PC-9 (cell line): ENCODE data around the gene DYNC2LI1. TPM values are rescaled to one million over a fixed set of nuclear protein-coding genes. Genes with fewer than 3 reads are reported as not detected.

Experiments
- BruUV-seq: library from RNA; stranded (reverse); fragments of 400-500 nt; replicated peaks from 2 replicates; lab custom pipeline; 2021; lab: Mats Ljungman, UMichigan
- CTCF ChIA-PET: fragments of 300-600 bp; sonication (Branson Sonifier 250); formaldehyde crosslinking; loops from one replicate; lab custom pipeline; 2022; ENCODE audit warnings: antibody characterized with exemption; lab: Charles Lee
- POLR2A ChIA-PET: fragments of 300-600 bp; sonication (Branson Sonifier 250); formaldehyde crosslinking; loops from one replicate; lab custom pipeline; 2022; ENCODE audit warnings: antibody characterized with exemption; ENCODE audit not compliant: unreplicated experiment; lab: Charles Lee
- DNase-seq, 2 experiments: peaks; one replicate each; pipeline versions ENCODE4 v3.0.0 to v3.0.0-alpha.2; 2015 to 2022; ENCODE audit warnings: mixed read lengths in 1 of 2
- H2AFZ ChIP-seq: fragments of 200-600 bp; sonication (generic); 2 replicates; pipeline ENCODE4 v1.8.1; 2017; ENCODE audit warnings: antibody characterized with exemption
- H3F3A ChIP-seq: fragments of 200-600 bp; sonication (generic); 2 replicates; pipeline ENCODE4 v1.8.1; 2017; ENCODE audit warnings: antibody characterized with exemption, mild to moderate bottlenecking, low read depth; ENCODE audit not compliant: insufficient read depth
- H3K27ac ChIP-seq: fragments of 200-600 bp; sonication (generic); 2 replicates; pipeline ENCODE4 v1.6.1; 2016; ENCODE audit warnings: mixed run types
- H3K27me3 ChIP-seq: fragments of 200-600 bp; sonication (generic); 2 replicates; pipeline ENCODE4 v1.6.1; 2016; ENCODE audit warnings: low read depth, mixed run types; ENCODE audit not compliant: insufficient read depth
- H3K36me3 ChIP-seq: fragments of 200-600 bp; sonication (generic); 2 replicates; pipeline ENCODE4 v1.6.1; 2016; ENCODE audit warnings: low read depth, mixed run types
- H3K4me1 ChIP-seq: fragments of 200-600 bp; sonication (generic); replicated peaks from 2 replicates; pipeline ENCODE4 v1.6.1; 2016; ENCODE audit warnings: mixed run types; ENCODE audit not compliant: insufficient read depth
- H3K4me2 ChIP-seq: fragments of 200-600 bp; sonication (generic); 2 replicates; pipeline ENCODE4 v1.6.1; 2017; ENCODE audit warnings: mixed run types
- H3K4me3 ChIP-seq: fragments of 200-600 bp; sonication (generic); 2 replicates; pipeline ENCODE4 v1.6.1; 2016; ENCODE audit warnings: mixed run types
- H3K79me2 ChIP-seq: fragments of 200-600 bp; sonication (generic); 2 replicates; pipeline ENCODE4 v1.6.1; 2017; ENCODE audit warnings: low read depth, mixed run types
- H3K9me2 ChIP-seq: fragments of 200-600 bp; sonication (generic); 2 replicates; pipeline ENCODE4 v1.8.1; 2017; ENCODE audit warnings: mild to moderate bottlenecking; ENCODE audit not compliant: insufficient read depth
- H3K9me3 ChIP-seq: fragments of 200-600 bp; sonication (generic); 2 replicates; pipeline ENCODE4 v1.8.1; 2016; ENCODE audit warnings: low read depth; ENCODE audit not compliant: insufficient read depth
- H4K20me1 ChIP-seq: fragments of 200-600 bp; sonication (generic); 2 replicates; pipeline ENCODE4 v1.8.1; 2017; ENCODE audit not compliant: insufficient read depth
- CTCF ChIP-seq: fragments of 200-600 bp; sonication (generic); conservative IDR thresholded peaks from 2 replicates; pipeline ENCODE4 v1.6.1; 2017; ENCODE audit warnings: mixed run types, antibody characterized with exemption, mild to moderate bottlenecking, moderate library complexity
- EZH2 ChIP-seq: fragments of 200-600 bp; sonication (generic); IDR thresholded peaks from 2 replicates; pipeline ENCODE4 v1.8.0; 2017; ENCODE audit warnings: antibody characterized with exemption, low read depth
- intact Hi-C: fragments of 100-400 bp; cut with micrococcal nuclease; formaldehyde crosslinking; loops from one replicate; pipeline ENCODE4 v1.10.0; 2022; ENCODE audit not compliant: unreplicated experiment
- total RNA-seq: library from RNA; stranded (reverse); gene quantifications from 2 replicates; pipeline ENCODE4 v1.2.3, GENCODE V29; 2021

Gene DYNC2LI1
- total RNA-seq, 1 experiment from 2014 or later, result 27.1 TPM

- Histone ChIP-seq H3K36me3 (no peaks in the 10 kb centered on the region), H3K4me1 (peaks cover 10% of the 10 kb centered on the region), H3K4me3 (no peak overlapping the region), H3K79me2 (no peaks in the 10 kb centered on the region), H3K27ac (no peak overlapping the region), H3F3A (peaks cover 12% of the 10 kb centered on the region), H4K20me1 (no peaks in the 10 kb centered on the region), H3K9me2 (no peaks in the 10 kb centered on the region), H3K4me2 (no peak overlapping the region), H3K9me3 (no peaks in the 10 kb centered on the region), H2AFZ (no peak overlapping the region), H3K27me3 (no peaks in the 10 kb centered on the region)
- no TSS peak for BruUV-seq
- no peak for DNase-seq
- intact Hi-C loops, result no loop called here
- POLR2A ChIA-PET, result no interaction called here
- TF ChIP-seq CTCF (no peak), EZH2 (no peak)
- CTCF ChIA-PET, result no interaction called here
Observed at GRCh38 chr2:43754180-43754579, 19.7 kb upstream of the DYNC2LI1 start.

- Histone ChIP-seq H3K9me3 (no peaks in the 10 kb centered on the region), H3K79me2 (no peaks in the 10 kb centered on the region), H3K4me3 (no peak overlapping the region), H3K27me3 (no peaks in the 10 kb centered on the region), H3F3A (peaks cover 22% of the 10 kb centered on the region), H3K4me2 (peak overlapping the region; percentile 20), H3K27ac (peak overlapping the region; percentile 25), H3K36me3 (no peaks in the 10 kb centered on the region), H3K4me1 (peaks cover 23% of the 10 kb centered on the region), H4K20me1 (no peaks in the 10 kb centered on the region), H3K9me2 (no peaks in the 10 kb centered on the region), H2AFZ (no peak overlapping the region)
- no peak for DNase-seq
- BruUV-seq, result no TSS peak
- intact Hi-C loops, result no loop called here
- no peak for TF ChIP-seq EZH2
- TF ChIP-seq CTCF, result no peak
- ChIA-PET POLR2A (interaction anchor here (0.7 kb wide), 1 partner anchor 82 kb away, joined by 4 read pairs; the partner anchor contains the start of gene C1GALT1C1L), CTCF (no interaction called here)
Observed at GRCh38 chr2:43758739-43759138, 15.1 kb upstream of the DYNC2LI1 start.

GRCh38 chr2:43759195-43759594 lies 14.6 kb upstream of the DYNC2LI1 start:
- no TSS peak for BruUV-seq
- CTCF ChIA-PET, result no interaction called here

More at GRCh38 chr2:43759195-43759594, 14.6 kb upstream of the DYNC2LI1 start:
- no peaks in the 10 kb centered on the region for H3K79me2 ChIP-seq
- no peaks in the 10 kb centered on the region for H4K20me1 ChIP-seq
- intact Hi-C loops, result no loop called here
- TF ChIP-seq EZH2 (no peak), CTCF (no peak)
- H3F3A ChIP-seq, result peaks cover 22% of the 10 kb centered on the region
- H3K27ac ChIP-seq, result peak overlapping the region; percentile 25
- POLR2A ChIA-PET, result interaction anchor here (0.6 to 0.7 kb wide), 2 partner anchors 28 to 83 kb away, joined by 4 to 6 read pairs; partner anchors contain the start of gene C1GALT1C1L
- no peaks in the 10 kb centered on the region for H3K36me3 ChIP-seq
- no peak overlapping the region for H3K4me3 ChIP-seq
- H3K4me1 ChIP-seq, result peaks cover 23% of the 10 kb centered on the region
- no peak overlapping the region for H2AFZ ChIP-seq
- H3K4me2 ChIP-seq, result peak overlapping the region; percentile 20
- no peaks in the 10 kb centered on the region for H3K9me2 ChIP-seq
- no peaks in the 10 kb centered on the region for H3K9me3 ChIP-seq
- no peaks in the 10 kb centered on the region for H3K27me3 ChIP-seq
- peak; percentile 12 to 97 for DNase-seq
